ENCODE data around the gene RDH5.

The RDH5 gene

GRCh38 chr12:55705782-55706402, 14.3 kb upstream of the RDH5 start:
- Histone ChIP-seq H3K36me3 (ENCODE audit: insufficient read depth, low read length) (no peaks in the 10 kb centered on the region), H3K9ac (ENCODE audit: low read depth, low read length, poor library complexity, severe bottlenecking) (no peak overlapping the region), H3F3A (ENCODE audit: low read depth) (no peaks in the 10 kb centered on the region), H3K27me3 (ENCODE audit: insufficient read depth, low read length, poor library complexity, severe bottlenecking) (no peaks in the 10 kb centered on the region), H4K20me1 (ENCODE audit: insufficient read depth, low read length, poor library complexity, severe bottlenecking) (no peaks in the 10 kb centered on the region), H3K4me1 (ENCODE audit: insufficient read depth, low read length, poor library complexity, severe bottlenecking) (peaks cover 14% of the 10 kb centered on the region), H3K4me2 (ENCODE audit: low read depth, low read length, poor library complexity, severe bottlenecking) (no peak overlapping the region), H3K9me2 (replicated peaks; ENCODE audit: low read depth, low read length) (no peaks in the 10 kb centered on the region), H3K9me3 (ENCODE audit: insufficient read depth, low read depth, low read length) (no peaks in the 10 kb centered on the region), H3K79me2 (ENCODE audit: insufficient read depth, low read length) (no peaks in the 10 kb centered on the region), H3K4me3 (ENCODE audit: low read length, poor library complexity, severe bottlenecking) (no peak overlapping the region), H2AFZ (ENCODE audit: low read length) (no peak overlapping the region)
- TF ChIP-seq CTCF (conservative IDR thresholded peaks at IDR 0.05; ENCODE audit: low read length) (peak; percentile 69), EZH2phosphoT487 (IDR thresholded peaks at IDR 0.05; ENCODE audit: borderline replicate concordance) (no peak)

GRCh38 chr12:55706568-55707218, 13.5 kb upstream of the RDH5 start:
- no peak overlapping the region for H3K9ac ChIP-seq (ENCODE audit: low read depth, low read length, poor library complexity, severe bottlenecking)
- H2AFZ ChIP-seq (ENCODE audit: low read length), result 0 out of 2 replicates have a peak overlapping the region, but pooled peaks have one; percentile 17
- no peaks in the 10 kb centered on the region for H3K9me3 ChIP-seq (ENCODE audit: insufficient read depth, low read depth, low read length)
- no peaks in the 10 kb centered on the region for H3F3A ChIP-seq (ENCODE audit: low read depth)
- H3K79me2 ChIP-seq (ENCODE audit: insufficient read depth, low read length), result no peaks in the 10 kb centered on the region
- peak overlapping the region; percentile 56 for H3K4me3 ChIP-seq (ENCODE audit: low read length, poor library complexity, severe bottlenecking)
- no peak for TF ChIP-seq CTCF (conservative IDR thresholded peaks at IDR 0.05; ENCODE audit: low read length)
- H3K4me1 ChIP-seq (ENCODE audit: insufficient read depth, low read length, poor library complexity, severe bottlenecking), result peaks cover 14% of the 10 kb centered on the region
- peak overlapping the region; percentile 93 for H3K4me2 ChIP-seq (ENCODE audit: low read depth, low read length, poor library complexity, severe bottlenecking)
- no peaks in the 10 kb centered on the region for H3K27me3 ChIP-seq (ENCODE audit: insufficient read depth, low read length, poor library complexity, severe bottlenecking)
- no peaks in the 10 kb centered on the region for H4K20me1 ChIP-seq (ENCODE audit: insufficient read depth, low read length, poor library complexity, severe bottlenecking)
- H3K9me2 ChIP-seq (replicated peaks; ENCODE audit: low read depth, low read length), result no peaks in the 10 kb centered on the region
- H3K36me3 ChIP-seq (ENCODE audit: insufficient read depth, low read length), result no peaks in the 10 kb centered on the region

- Histone ChIP-seq H3K4me3 (ENCODE audit: low read length, poor library complexity, severe bottlenecking) (peak overlapping the region; percentile 56), H2AFZ (ENCODE audit: low read length) (0 out of 2 replicates have a peak overlapping the region, but pooled peaks have one; percentile 17), H3K9me2 (replicated peaks; ENCODE audit: low read depth, low read length) (no peaks in the 10 kb centered on the region), H3K9me3 (ENCODE audit: insufficient read depth, low read depth, low read length) (no peaks in the 10 kb centered on the region), H3K4me2 (ENCODE audit: low read depth, low read length, poor library complexity, severe bottlenecking) (peak overlapping the region; percentile 93), H3K27me3 (ENCODE audit: insufficient read depth, low read length, poor library complexity, severe bottlenecking) (no peaks in the 10 kb centered on the region), H3K4me1 (ENCODE audit: insufficient read depth, low read length, poor library complexity, severe bottlenecking) (peaks cover 14% of the 10 kb centered on the region), H3K9ac (ENCODE audit: low read depth, low read length, poor library complexity, severe bottlenecking) (no peak overlapping the region), H3K36me3 (ENCODE audit: insufficient read depth, low read length) (no peaks in the 10 kb centered on the region), H3K79me2 (ENCODE audit: insufficient read depth, low read length) (no peaks in the 10 kb centered on the region), H3F3A (ENCODE audit: low read depth) (no peaks in the 10 kb centered on the region), H4K20me1 (ENCODE audit: insufficient read depth, low read length, poor library complexity, severe bottlenecking) (no peaks in the 10 kb centered on the region)
- TF ChIP-seq CTCF (conservative IDR thresholded peaks at IDR 0.05; ENCODE audit: low read length), result no peak
- no peak for TF ChIP-seq EZH2phosphoT487 (IDR thresholded peaks at IDR 0.05; ENCODE audit: borderline replicate concordance)
Measured at GRCh38 chr12:55707219-55707671, 12.9 kb upstream of the RDH5 start.

Measured in Loucy (cell line).